GM12873 (cell line): ENCODE measurements around the gene TEAD4.

ENCODE experiments used
- TF ChIP-seq, protein P1 (sequence below): IDR thresholded peaks from 2 replicates; pipeline ENCODE4 v1.5.1; 2012; ENCODE audit warnings: low read depth, mild to moderate bottlenecking, moderate library complexity, low read length, control low read depth; ENCODE audit not compliant: insufficient read depth; ENCODE audit errors: missing control alignments

TEAD4 gene

GRCh38 chr12:2959192-2959504 lies at the start of gene TEAD4:
Gene TEAD4 (plus strand): TSS chr12:2959397.
- TF ChIP-seq, protein P1, sequence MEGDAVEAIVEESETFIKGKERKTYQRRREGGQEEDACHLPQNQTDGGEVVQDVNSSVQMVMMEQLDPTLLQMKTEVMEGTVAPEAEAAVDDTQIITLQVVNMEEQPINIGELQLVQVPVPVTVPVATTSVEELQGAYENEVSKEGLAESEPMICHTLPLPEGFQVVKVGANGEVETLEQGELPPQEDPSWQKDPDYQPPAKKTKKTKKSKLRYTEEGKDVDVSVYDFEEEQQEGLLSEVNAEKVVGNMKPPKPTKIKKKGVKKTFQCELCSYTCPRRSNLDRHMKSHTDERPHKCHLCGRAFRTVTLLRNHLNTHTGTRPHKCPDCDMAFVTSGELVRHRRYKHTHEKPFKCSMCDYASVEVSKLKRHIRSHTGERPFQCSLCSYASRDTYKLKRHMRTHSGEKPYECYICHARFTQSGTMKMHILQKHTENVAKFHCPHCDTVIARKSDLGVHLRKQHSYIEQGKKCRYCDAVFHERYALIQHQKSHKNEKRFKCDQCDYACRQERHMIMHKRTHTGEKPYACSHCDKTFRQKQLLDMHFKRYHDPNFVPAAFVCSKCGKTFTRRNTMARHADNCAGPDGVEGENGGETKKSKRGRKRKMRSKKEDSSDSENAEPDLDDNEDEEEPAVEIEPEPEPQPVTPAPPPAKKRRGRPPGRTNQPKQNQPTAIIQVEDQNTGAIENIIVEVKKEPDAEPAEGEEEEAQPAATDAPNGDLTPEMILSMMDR: no peak

DNA sequence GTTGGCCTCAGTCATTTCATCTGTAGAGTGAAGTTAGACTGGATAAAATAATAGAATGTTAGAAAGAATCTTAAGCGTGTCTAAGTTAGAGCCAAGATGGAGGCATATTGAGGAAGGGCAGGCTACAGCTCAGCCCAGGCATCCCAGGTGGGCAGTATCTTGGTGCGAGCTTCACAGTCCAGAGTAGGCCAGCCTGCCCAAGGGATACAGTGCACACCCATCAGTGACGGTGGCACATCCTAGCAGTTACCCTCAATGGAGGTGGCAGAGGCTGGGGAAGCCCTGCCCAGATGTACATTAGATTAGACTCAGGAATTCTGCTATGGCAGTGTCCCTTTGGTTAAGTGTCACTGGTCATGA lies 47.0 kb upstream of the TEAD4 start:
- TF ChIP-seq, protein P1: no peak

GRCh38 chr12:2919249-2919648 lies 39.9 kb upstream of the TEAD4 start:
- TF ChIP-seq, protein P1: no peak

DNA sequence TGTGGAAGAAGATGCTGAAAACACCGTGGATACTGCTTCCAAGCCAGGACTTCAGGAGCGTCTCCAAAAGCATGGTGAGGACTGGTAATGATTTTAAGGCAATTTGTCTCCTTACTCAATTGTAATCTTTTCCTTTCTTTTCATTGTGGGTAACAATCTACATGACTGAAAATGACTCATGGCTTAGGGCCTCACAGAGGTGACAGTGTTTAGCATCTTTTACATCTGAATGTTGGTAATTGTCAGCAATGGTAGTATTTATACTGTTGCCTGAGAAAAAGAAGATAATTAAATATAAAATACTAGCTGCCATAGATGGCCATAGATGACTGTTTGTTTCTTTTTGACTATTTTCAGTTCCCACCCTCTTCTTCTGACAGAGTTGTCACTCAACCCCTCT lies 36.9 kb upstream of the TEAD4 start:
- TF ChIP-seq, protein P1: no peak

GRCh38 chr12:2923057-2923456 lies 36.1 kb upstream of the TEAD4 start:
- TF ChIP-seq, protein P1: no peak

GRCh38 chr12:2924019-2924418 lies 35.2 kb upstream of the TEAD4 start:
- TF ChIP-seq, protein P1: no peak

DNA sequence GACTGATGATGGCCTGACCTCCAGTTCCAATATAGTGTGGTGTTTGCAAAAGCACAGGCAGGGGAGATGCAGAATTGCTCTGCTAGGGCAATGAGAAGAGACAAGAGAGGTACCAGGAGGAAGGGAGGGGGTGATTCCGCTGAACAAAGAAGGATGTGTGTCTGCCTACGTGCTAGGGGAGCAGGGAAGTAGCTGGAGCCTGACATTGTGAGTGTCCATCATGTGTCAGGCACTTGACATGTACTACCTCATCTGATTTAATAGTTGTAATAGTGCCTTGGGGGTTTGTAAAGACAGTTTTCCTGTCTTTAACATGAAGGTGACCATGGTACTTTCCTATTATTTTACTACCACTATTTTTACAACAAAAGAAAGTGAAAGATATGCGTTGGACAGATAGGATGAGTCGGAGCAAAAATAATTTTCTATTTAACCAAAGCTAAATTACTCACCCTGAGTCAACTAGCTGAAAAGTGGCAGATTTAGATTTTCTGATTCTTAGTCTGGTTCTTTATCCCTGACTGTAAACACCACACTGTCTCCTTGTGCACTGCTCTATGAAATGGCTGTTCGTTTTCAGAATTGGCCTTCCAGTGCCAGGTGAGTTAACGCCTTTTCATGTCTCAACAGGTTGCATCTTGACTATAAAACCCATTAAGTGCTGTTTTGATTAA lies 33.7 kb upstream of the TEAD4 start:
- TF ChIP-seq, protein P1: no peak

- TF ChIP-seq, protein P1: no peak
Measured at GRCh38 chr12:2930865-2931264, 28.3 kb upstream of the TEAD4 start.
